Keratinocyte (primary cell): ENCODE measurements around the gene DIP2B.

Source experiments
- CTCF ChIP-seq, 3 experiments: IDR thresholded peaks in 1 of 3; conservative IDR thresholded peaks in 1 of 3; optimal IDR thresholded peaks in 1 of 3; 2 replicates in 2 of 3; 3 replicates in 1 of 3; pipeline versions ENCODE3 to v1.5.1; 2011; ENCODE audit warnings: low read length in 3 of 3, mild to moderate bottlenecking in 3 of 3, moderate library complexity in 2 of 3, control low read depth in 1 of 3, inconsistent platforms in 1 of 3; ENCODE audit not compliant: insufficient read depth in 2 of 3; ENCODE audit errors: extremely low read depth in 1 of 3
- EZH2 ChIP-seq: IDR thresholded peaks from one replicate; pipeline ENCODE4 v1.6.1; 2012; ENCODE audit warnings: inconsistent platforms, mild to moderate bottlenecking, low read length, moderate library complexity

DNA sequence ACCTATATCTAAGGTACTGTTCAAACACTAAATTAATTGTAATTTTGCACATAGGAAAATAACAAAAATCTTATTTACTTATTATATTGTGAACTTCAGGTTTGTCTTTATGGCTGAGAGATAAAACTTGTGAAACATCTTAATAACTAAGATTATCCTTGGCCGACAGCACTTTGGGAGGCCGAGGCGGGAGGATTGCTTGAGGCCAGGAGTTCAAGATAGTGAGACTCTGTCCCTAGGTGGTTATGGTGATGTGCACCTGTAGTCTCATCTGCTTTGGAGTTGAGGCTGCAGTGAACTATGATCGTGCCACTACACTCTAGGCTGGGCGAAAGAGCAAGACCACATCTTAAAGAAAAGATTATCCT is 22.6 kb downstream of the DIP2B start:
- TF ChIP-seq EZH2 (no peak), CTCF (optimal IDR thresholded peaks at IDR 0.05 in 1 of 3, IDR thresholded peaks at IDR 0.05 in 1 of 3, conservative IDR thresholded peaks at IDR 0.05 in 1 of 3; ENCODE audit: extremely low read depth in 1 of 3, insufficient read depth in 2 of 3, low read length in 3 of 3) (no peak)
